NCI-H460 (cell line): ENCODE measurements around the gene DTL. TPM values are rescaled to one million over a fixed set of nuclear protein-coding genes. Genes with fewer than 3 reads are reported as not detected.

ENCODE experiments used
- small RNA-seq, 2 experiments: library from RNA; depleted of rRNA; stranded (forward); fragments of <200 nt; gene quantifications; one replicate each; pipeline ENCODE3, GENCODE V24; 2014
- total RNA-seq: library from RNA; depleted of rRNA; stranded (reverse); fragments of >200 nt; shearing (Covaris generic); gene quantifications from 2 replicates; pipeline ENCODE4 v1.2.3, GENCODE V29; 2014; rRNA removed

The DTL gene
- total RNA-seq, 1 experiment from 2014 or later, result 22.6 TPM

Small RNAs within 50 kb of the gene (small RNA-seq; reads per million reads assigned to genes)
- gene MIR3122, result 0 reads per million in 2 experiments
- 0 to 0.06 reads per million in 2 experiments for gene RF00568
- gene RN7SKP98, result 0 to 0.12 reads per million in 2 experiments

Other genes starting within 250 kb of the DTL start
- gene LPGAT1, start 205.0 kb upstream of the DTL start, total RNA-seq, result 70.8 and 71.8 TPM in 2 replicates
- gene INTS7, start 191 bp upstream of the DTL start, total RNA-seq, result 32.9 and 45.5 TPM in 2 replicates
- gene PPP2R5A, start 249.7 kb downstream of the DTL start, total RNA-seq, result 53.8 and 56.4 TPM in 2 replicates